Measurements from ENCODE around the gene XCR1. TPM values are rescaled to one million over a fixed set of nuclear protein-coding genes. Genes with fewer than 3 reads are reported as not detected.

Gene XCR1
- total and polyA plus RNA-seq, 2 experiments from 2014 or later, result 0.27 to 0.30 TPM

- TF ChIP-seq CTCF (IDR thresholded peaks at IDR 0.05; ENCODE audit: poor library complexity), result no peak
- no peak for TF ChIP-seq EZH2 (IDR thresholded peaks at IDR 0.05; ENCODE audit: borderline replicate concordance)
- TF ChIP-seq EZH2phosphoT487 (IDR thresholded peaks at IDR 0.05; ENCODE audit: low read depth, severe bottlenecking, unreplicated experiment), result no peak
- WGBS (ENCODE audit: low lambda C conversion rate, missing lambda C conversion rate), result 88% methylated on average over 6 of the region's 6 CpGs
- Histone ChIP-seq H3K9me2 (replicated peaks; ENCODE audit: insufficient read depth) (no peaks in the 10 kb centered on the region), H3K27me3 (no peaks in the 10 kb centered on the region), H2AFZ (no peak overlapping the region), H3K4me3 (no peak overlapping the region), H3K4me2 (no peak overlapping the region), H3K4me1 (ENCODE audit: insufficient read depth) (peaks cover 3% of the 10 kb centered on the region), H3K36me3 (replicated peaks; ENCODE audit: insufficient read depth, low read depth) (peaks cover 6% of the 10 kb centered on the region), H3K79me2 (no peaks in the 10 kb centered on the region), H3K9me3 (ENCODE audit: low read depth) (no peaks in the 10 kb centered on the region), H3K27ac (no peak overlapping the region), H4K20me1 (ENCODE audit: insufficient read depth, poor library complexity, severe bottlenecking) (no peaks in the 10 kb centered on the region)
- no peak for DNase-seq (ENCODE audit: low spot score)
Observed at GRCh38 chr3:45976191-45977091, 50.8 kb downstream of the XCR1 start.

- Histone ChIP-seq H3K4me2 (no peak overlapping the region), H3K27me3 (no peaks in the 10 kb centered on the region), H2AFZ (no peak overlapping the region), H3K27ac (no peak overlapping the region), H3K9me2 (replicated peaks; ENCODE audit: insufficient read depth) (no peaks in the 10 kb centered on the region), H4K20me1 (ENCODE audit: insufficient read depth, poor library complexity, severe bottlenecking) (no peaks in the 10 kb centered on the region), H3K4me3 (no peak overlapping the region), H3K4me1 (ENCODE audit: insufficient read depth) (peaks cover 3% of the 10 kb centered on the region), H3K79me2 (no peaks in the 10 kb centered on the region), H3K9me3 (ENCODE audit: low read depth) (no peaks in the 10 kb centered on the region), H3K36me3 (replicated peaks; ENCODE audit: insufficient read depth, low read depth) (peaks cover 6% of the 10 kb centered on the region)
- TF ChIP-seq CTCF (IDR thresholded peaks at IDR 0.05; ENCODE audit: poor library complexity), result no peak
- TF ChIP-seq EZH2 (IDR thresholded peaks at IDR 0.05; ENCODE audit: borderline replicate concordance), result no peak
- TF ChIP-seq EZH2phosphoT487 (IDR thresholded peaks at IDR 0.05; ENCODE audit: low read depth, severe bottlenecking, unreplicated experiment), result no peak
- 93% methylated on average over 5 of the region's 5 CpGs for WGBS (ENCODE audit: low lambda C conversion rate, missing lambda C conversion rate)
- DNase-seq (ENCODE audit: low spot score), result no peak
Observed at GRCh38 chr3:45975686-45976085, 51.6 kb downstream of the XCR1 start.

GRCh38 chr3:45974686-45975085 is 52.6 kb downstream of the XCR1 start:
- DNase-seq (ENCODE audit: low spot score), result no peak
- H3K4me3 ChIP-seq, result no peak overlapping the region
- H4K20me1 ChIP-seq (ENCODE audit: insufficient read depth, poor library complexity, severe bottlenecking), result no peaks in the 10 kb centered on the region
- H3K9me3 ChIP-seq (ENCODE audit: low read depth), result no peaks in the 10 kb centered on the region
- no peak for TF ChIP-seq EZH2phosphoT487 (IDR thresholded peaks at IDR 0.05; ENCODE audit: low read depth, severe bottlenecking, unreplicated experiment)
- TF ChIP-seq CTCF (IDR thresholded peaks at IDR 0.05; ENCODE audit: poor library complexity), result no peak
- no peak for TF ChIP-seq EZH2 (IDR thresholded peaks at IDR 0.05; ENCODE audit: borderline replicate concordance)
- H3K4me1 ChIP-seq (ENCODE audit: insufficient read depth), result peaks cover 3% of the 10 kb centered on the region
- H3K36me3 ChIP-seq (replicated peaks; ENCODE audit: insufficient read depth, low read depth), result no peaks in the 10 kb centered on the region
- H2AFZ ChIP-seq, result no peak overlapping the region
- H3K79me2 ChIP-seq, result no peaks in the 10 kb centered on the region
- H3K9me2 ChIP-seq (replicated peaks; ENCODE audit: insufficient read depth), result no peaks in the 10 kb centered on the region
- H3K27me3 ChIP-seq, result no peaks in the 10 kb centered on the region
- 85% methylated on average over 4 of the region's 4 CpGs for WGBS (ENCODE audit: low lambda C conversion rate, missing lambda C conversion rate)
- no peak overlapping the region for H3K27ac ChIP-seq
- no peak overlapping the region for H3K4me2 ChIP-seq
